Omental fat pad (tissue), 4 donors: Measurements from ENCODE around the gene ADAMTSL3. TPM values are rescaled to one million over a fixed set of nuclear protein-coding genes. Genes with fewer than 3 reads are reported as not detected.

ENCODE experiments used
- ATAC-seq: fragments of 150-250 bp; one replicate; pipeline ENCODE4 v1.9.1; 2016; ENCODE audit warnings: mild to moderate bottlenecking, moderate library complexity; ENCODE audit not compliant: low FRiP score
- DNase-seq: peaks from one replicate; pipeline ENCODE4 v3.0.0-alpha.2; 2019; ENCODE audit warnings: low spot score
- total RNA-seq, 4 donors: library from RNA; depleted of rRNA; stranded (reverse); fragments of >200 nt; gene quantifications; one replicate each; pipeline ENCODE4 v1.1.0, GENCODE V29; 2016
- TF ChIP-seq, protein P1 (sequence below), 3 donors: fragments of 450-650 bp; IDR thresholded peaks; one replicate each; pipeline ENCODE4 v1.5.1; 2016 to 2017; ENCODE audit warnings: antibody characterized with exemption in 3 of 3, mild to moderate bottlenecking in 3 of 3, moderate library complexity in 2 of 3

Gene ADAMTSL3
- total RNA-seq, 4 donors from 2014 or later, result 4.9 to 28.1 (median 8.4) TPM

DNA sequence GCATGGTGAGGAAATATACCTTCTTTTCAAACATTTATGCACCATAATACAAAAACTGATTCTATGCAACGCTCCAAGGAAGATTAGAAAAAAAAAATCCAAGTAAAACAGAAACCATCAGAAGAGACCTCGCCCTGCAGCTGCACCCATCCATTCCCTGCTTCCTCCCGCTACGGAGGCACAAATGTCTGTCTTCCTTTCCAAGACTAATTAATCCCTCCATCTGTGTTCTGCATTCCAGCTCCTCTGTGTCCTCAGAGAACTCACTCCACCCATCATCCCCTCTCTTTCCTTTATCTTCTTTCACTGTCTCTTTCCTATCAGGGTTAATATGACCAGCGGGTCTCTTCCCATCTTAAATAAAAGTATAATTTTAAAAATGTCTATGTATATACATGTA, 196.1 kb downstream of the ADAMTSL3 start:
- no peak for ATAC-seq
- TF ChIP-seq, protein P1, sequence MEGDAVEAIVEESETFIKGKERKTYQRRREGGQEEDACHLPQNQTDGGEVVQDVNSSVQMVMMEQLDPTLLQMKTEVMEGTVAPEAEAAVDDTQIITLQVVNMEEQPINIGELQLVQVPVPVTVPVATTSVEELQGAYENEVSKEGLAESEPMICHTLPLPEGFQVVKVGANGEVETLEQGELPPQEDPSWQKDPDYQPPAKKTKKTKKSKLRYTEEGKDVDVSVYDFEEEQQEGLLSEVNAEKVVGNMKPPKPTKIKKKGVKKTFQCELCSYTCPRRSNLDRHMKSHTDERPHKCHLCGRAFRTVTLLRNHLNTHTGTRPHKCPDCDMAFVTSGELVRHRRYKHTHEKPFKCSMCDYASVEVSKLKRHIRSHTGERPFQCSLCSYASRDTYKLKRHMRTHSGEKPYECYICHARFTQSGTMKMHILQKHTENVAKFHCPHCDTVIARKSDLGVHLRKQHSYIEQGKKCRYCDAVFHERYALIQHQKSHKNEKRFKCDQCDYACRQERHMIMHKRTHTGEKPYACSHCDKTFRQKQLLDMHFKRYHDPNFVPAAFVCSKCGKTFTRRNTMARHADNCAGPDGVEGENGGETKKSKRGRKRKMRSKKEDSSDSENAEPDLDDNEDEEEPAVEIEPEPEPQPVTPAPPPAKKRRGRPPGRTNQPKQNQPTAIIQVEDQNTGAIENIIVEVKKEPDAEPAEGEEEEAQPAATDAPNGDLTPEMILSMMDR (IDR thresholded peaks at IDR 0.05), result no peak
- DNase-seq, result no peak

DNA sequence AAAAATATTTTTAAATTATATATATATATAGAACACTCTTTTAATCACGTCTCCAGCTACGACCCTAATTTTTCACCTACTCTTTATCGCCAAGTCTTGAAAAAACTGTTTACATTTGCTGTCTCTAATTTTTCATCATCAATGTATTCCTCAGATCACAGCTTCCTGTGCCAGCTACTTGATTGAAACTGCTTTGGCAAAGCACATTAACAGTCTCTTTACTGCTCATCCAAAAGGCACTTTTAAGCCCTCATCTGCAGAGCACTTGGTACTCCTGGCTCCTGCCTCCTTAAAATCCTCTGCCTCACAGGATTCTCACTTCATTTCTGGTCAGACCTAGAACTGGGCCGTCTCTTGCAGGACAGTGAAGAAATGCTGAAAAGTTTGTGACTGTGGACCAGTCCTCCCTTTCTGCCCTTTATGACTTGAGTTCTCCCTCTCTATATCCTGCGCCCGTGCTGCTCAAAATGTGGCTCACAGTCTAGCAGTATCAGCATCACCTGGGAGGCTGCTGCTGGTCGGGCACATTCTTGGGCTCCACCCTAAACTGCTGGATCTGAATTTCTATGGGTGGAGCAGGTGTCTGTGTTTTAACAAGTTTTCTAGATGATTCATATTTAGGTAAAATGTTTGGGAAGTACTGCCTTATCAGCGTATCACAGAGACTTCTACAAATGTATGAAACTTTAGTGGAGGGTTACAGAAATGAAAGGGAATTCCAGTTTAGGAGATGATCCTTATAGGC, 196.8 kb downstream of the ADAMTSL3 start:
- DNase-seq (no peak), ATAC-seq (peak; percentile 77)
- TF ChIP-seq, protein P1 (IDR thresholded peaks at IDR 0.05), result no peak

DNA sequence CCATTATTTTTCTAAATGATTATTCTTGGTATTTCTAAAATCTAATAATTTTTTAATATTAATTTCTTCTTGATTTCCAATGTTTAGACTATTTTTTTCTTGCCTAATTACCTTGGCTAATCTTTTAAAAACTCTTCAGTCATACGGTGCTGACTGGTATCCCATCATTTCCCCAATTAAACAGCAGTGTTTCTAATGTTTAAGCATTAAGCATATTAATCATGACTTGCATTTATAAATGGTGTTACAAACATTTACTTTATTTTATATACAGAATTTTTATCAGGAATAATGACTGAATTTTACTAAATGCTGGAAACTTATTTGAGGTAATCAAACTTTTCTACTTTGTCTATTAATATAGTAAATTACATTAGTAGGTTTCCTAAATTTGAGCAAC, 199.3 kb downstream of the ADAMTSL3 start:
- TF ChIP-seq, protein P1 (IDR thresholded peaks at IDR 0.05), result no peak
- DNase-seq (no peak), ATAC-seq (no peak)

DNA sequence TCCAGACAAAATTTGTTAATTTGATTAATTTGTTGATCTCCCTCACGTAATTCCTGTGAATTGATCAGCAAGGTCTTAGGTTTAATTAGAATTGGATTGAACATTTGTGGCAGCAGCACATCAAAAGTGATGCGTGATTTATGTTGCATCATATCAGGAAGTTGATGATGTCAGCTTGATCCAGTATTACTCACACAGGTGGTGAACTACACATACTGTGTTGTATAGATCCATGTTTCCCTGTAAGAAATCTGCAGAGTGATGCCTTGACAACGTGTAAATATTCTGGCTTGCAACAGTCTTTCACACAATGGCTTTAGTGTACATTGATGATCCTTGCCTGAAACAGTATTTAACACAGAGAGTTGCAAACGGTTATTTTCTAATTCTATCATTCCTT, 200.4 kb downstream of the ADAMTSL3 start:
- TF ChIP-seq, protein P1 (IDR thresholded peaks at IDR 0.05), result no peak
- DNase-seq, result no peak
- ATAC-seq, result no peak

DNA sequence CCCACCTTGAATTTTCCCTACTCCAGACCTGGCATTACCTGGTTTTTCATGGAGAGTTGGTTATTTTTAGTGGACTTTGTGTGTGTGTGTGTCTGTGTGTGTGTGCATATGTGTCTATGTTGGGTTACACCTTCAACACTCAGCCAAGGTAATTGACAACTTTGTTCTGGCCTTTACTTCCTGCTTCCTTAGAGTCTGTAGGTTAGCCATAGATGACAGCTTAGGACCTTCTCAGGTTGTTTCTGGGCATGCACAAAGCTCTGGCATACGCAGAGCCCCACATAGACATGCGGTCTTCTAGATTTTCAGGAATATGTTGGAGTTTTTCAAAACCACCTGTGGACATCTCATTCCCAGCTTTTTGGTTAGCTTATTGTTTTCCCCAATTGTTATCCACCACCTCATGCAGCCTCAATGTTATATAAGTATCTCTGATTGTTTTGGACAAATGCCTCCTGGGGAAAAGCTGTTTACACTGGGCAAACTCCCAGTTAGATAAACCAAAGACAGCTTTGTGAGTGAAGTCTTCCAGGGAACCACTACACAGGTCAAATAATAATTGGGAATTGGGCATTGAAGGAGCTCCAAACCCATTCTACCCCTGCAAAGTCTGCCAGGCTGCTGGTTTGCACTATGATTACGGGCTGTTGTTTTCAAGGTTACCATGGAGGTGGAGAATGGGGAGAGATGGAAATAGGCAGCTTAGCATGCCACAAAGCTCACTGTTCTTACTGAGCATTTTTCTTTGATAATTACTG, 201.2 kb downstream of the ADAMTSL3 start:
- no peak for ATAC-seq
- DNase-seq, result no peak
- TF ChIP-seq, protein P1 (IDR thresholded peaks at IDR 0.05), result no peak

DNA sequence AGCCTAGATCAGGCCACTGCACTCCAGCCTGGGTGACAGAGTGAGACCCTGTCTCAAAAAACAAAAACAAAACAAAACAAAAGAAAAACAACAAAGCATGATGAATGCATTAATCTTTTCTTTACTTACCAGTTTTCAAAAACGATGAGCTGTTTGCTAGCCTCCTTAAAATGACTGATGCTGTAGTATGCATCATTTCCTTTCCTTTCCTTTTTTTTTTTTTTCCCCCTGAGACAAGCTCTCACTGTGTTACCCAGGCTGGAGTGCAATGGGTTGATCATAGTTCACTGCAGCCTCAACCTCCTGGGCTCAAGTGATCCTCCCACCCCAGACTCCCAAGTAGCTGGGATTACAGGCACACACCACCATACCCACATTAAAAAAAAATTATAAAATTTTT, 202.0 kb downstream of the ADAMTSL3 start:
- DNase-seq (no peak), ATAC-seq (no peak)
- TF ChIP-seq, protein P1 (IDR thresholded peaks at IDR 0.05), result no peak
